A673 (cell line): Measurements from ENCODE around the gene KRT31. TPM values are rescaled to one million over a fixed set of nuclear protein-coding genes. Genes with fewer than 3 reads are reported as not detected.

Source experiments
- BruUV-seq: library from RNA; stranded (reverse); fragments of 400-500 nt; replicated peaks from 2 replicates; lab custom pipeline; 2021; lab: Mats Ljungman, UMichigan
- CTCF ChIA-PET: fragments of 300-600 bp; sonication (Branson Sonifier 250); formaldehyde crosslinking; loops from one replicate; lab custom pipeline; 2022; ENCODE audit warnings: antibody characterized with exemption; lab: Charles Lee
- POLR2A ChIA-PET: fragments of 300-600 bp; sonication (Branson Sonifier 250); formaldehyde crosslinking; loops from one replicate; lab custom pipeline; 2022; ENCODE audit warnings: antibody characterized with exemption; ENCODE audit not compliant: low non-redundant PET; lab: Charles Lee
- DNase-seq: peaks from one replicate; pipeline ENCODE4 v3.0.0-alpha.2; 2015; ENCODE audit warnings: low spot score
- H3K27ac ChIP-seq: fragments of 200-600 bp; sonication (generic); 2 replicates; pipeline ENCODE4 v1.5.1; 2016; ENCODE audit warnings: mixed run types, low read depth, mild to moderate bottlenecking, mixed read lengths, antibody characterized with exemption, low read length; ENCODE audit not compliant: poor library complexity, severe bottlenecking
- H3K27me3 ChIP-seq: fragments of 200-600 bp; sonication (generic); replicated peaks from 2 replicates; pipeline ENCODE4 v1.6.1; 2017; ENCODE audit warnings: mixed run types, low read depth, mild to moderate bottlenecking, mixed read lengths, antibody characterized with exemption, low read length; ENCODE audit not compliant: insufficient read depth, poor library complexity
- H3K36me3 ChIP-seq: fragments of 200-600 bp; sonication (generic); 2 replicates; pipeline ENCODE4 v1.6.1; 2016; ENCODE audit warnings: mixed run types, mild to moderate bottlenecking, mixed read lengths, antibody characterized with exemption, low read length; ENCODE audit not compliant: insufficient read depth, poor library complexity, severe bottlenecking
- H3K4me1 ChIP-seq: fragments of 200-600 bp; sonication (generic); 2 replicates; pipeline ENCODE4 v1.6.1; 2017; ENCODE audit warnings: mixed run types, mild to moderate bottlenecking, mixed read lengths, antibody characterized with exemption, low read length; ENCODE audit not compliant: insufficient read depth, poor library complexity, severe bottlenecking
- H3K4me3 ChIP-seq: fragments of 200-600 bp; sonication (generic); 2 replicates; pipeline ENCODE4 v1.5.1; 2016; ENCODE audit warnings: low read depth, mixed run types, mild to moderate bottlenecking, mixed read lengths, low read length; ENCODE audit not compliant: poor library complexity, severe bottlenecking
- H3K9me3 ChIP-seq: fragments of 200-600 bp; sonication (generic); 2 replicates; pipeline ENCODE4 v1.6.1; 2016; ENCODE audit warnings: mixed run types, low read depth, mild to moderate bottlenecking, mixed read lengths, antibody characterized with exemption, low read length; ENCODE audit not compliant: poor library complexity, severe bottlenecking
- EZH2 ChIP-seq: fragments of 200-600 bp; sonication (generic); IDR thresholded peaks from 2 replicates; pipeline ENCODE4 v1.6.1; 2017; ENCODE audit warnings: borderline replicate concordance, low read depth, mild to moderate bottlenecking, mixed read lengths, antibody characterized with exemption, low read length; ENCODE audit not compliant: poor library complexity, severe bottlenecking
- intact Hi-C: fragments of 100-400 bp; cut with micrococcal nuclease; formaldehyde crosslinking; loops from one replicate; pipeline ENCODE4 v1.10.0; 2022; ENCODE audit not compliant: unreplicated experiment
- total RNA-seq: library from RNA; stranded (reverse); gene quantifications from 2 replicates; pipeline ENCODE4 v1.2.3, GENCODE V29; 2021
- TF ChIP-seq, protein P1 (sequence below): fragments of 300-800, 200-600 bp; sonication (generic); conservative IDR thresholded peaks from 2 replicates; pipeline ENCODE4 v1.5.1; 2017; ENCODE audit warnings: low read depth, mild to moderate bottlenecking, antibody characterized with exemption, low read length, moderate library complexity, mixed read lengths

The KRT31 gene
- total RNA-seq, 1 experiment from 2014 or later, result not detected

- H3K4me1 ChIP-seq, result no peaks in the 10 kb centered on the region
- ChIA-PET POLR2A (no interaction called here), CTCF (no interaction called here)
- H3K9me3 ChIP-seq, result no peaks in the 10 kb centered on the region
- TF ChIP-seq, protein P1, sequence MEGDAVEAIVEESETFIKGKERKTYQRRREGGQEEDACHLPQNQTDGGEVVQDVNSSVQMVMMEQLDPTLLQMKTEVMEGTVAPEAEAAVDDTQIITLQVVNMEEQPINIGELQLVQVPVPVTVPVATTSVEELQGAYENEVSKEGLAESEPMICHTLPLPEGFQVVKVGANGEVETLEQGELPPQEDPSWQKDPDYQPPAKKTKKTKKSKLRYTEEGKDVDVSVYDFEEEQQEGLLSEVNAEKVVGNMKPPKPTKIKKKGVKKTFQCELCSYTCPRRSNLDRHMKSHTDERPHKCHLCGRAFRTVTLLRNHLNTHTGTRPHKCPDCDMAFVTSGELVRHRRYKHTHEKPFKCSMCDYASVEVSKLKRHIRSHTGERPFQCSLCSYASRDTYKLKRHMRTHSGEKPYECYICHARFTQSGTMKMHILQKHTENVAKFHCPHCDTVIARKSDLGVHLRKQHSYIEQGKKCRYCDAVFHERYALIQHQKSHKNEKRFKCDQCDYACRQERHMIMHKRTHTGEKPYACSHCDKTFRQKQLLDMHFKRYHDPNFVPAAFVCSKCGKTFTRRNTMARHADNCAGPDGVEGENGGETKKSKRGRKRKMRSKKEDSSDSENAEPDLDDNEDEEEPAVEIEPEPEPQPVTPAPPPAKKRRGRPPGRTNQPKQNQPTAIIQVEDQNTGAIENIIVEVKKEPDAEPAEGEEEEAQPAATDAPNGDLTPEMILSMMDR, result no peak
- no peak for TF ChIP-seq EZH2
- H3K27ac ChIP-seq, result no peak overlapping the region
- no peak overlapping the region for H3K4me3 ChIP-seq
- DNase-seq, result no peak
- no peaks in the 10 kb centered on the region for H3K36me3 ChIP-seq
- BruUV-seq, result no TSS peak
- H3K27me3 ChIP-seq, result no peaks in the 10 kb centered on the region
- intact Hi-C loops, result no loop called here
Measured at GRCh38 chr17:41360296-41360995, 37.0 kb downstream of the KRT31 start.

DNA sequence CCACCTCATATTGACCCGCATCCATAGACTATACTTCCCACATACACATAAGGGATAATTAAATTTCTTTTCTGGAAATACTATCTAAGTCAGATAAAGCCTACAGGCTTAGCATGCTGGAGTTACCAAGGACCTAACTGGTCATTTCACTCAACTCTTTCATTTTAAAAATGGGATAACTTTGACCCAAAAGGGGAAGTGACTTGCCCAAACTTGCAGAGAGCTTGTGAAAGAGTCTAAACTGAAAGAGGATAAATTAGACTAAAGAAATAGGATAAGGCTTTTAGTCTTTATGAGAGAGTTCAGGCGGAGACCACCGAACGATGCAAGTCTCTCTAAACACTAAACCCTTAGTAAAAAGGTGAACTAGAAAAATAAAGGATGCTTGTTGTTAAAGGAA is 42.9 kb downstream of the KRT31 start:
- H3K36me3 ChIP-seq, result no peaks in the 10 kb centered on the region
- no peak overlapping the region for H3K27ac ChIP-seq
- TF ChIP-seq, protein P1, result no peak
- TF ChIP-seq EZH2, result no peak
- H3K4me1 ChIP-seq, result no peaks in the 10 kb centered on the region
- intact Hi-C loops, result no loop called here
- CTCF ChIA-PET, result no interaction called here
- no peak overlapping the region for H3K4me3 ChIP-seq
- no peaks in the 10 kb centered on the region for H3K27me3 ChIP-seq
- no peaks in the 10 kb centered on the region for H3K9me3 ChIP-seq
- DNase-seq, result no peak
- POLR2A ChIA-PET, result interaction anchor here (0.6 kb wide), 1 partner anchor 645 kb away, joined by 5 read pairs; no protein-coding TSS in a partner anchor
- BruUV-seq, result no TSS peak

- DNase-seq, result no peak
- no TSS peak for BruUV-seq
- ChIA-PET POLR2A (no interaction called here), CTCF (no interaction called here)
- no peak overlapping the region for H3K4me3 ChIP-seq
- H3K9me3 ChIP-seq, result no peaks in the 10 kb centered on the region
- no peaks in the 10 kb centered on the region for H3K36me3 ChIP-seq
- no peaks in the 10 kb centered on the region for H3K27me3 ChIP-seq
- no peak overlapping the region for H3K27ac ChIP-seq
- no peaks in the 10 kb centered on the region for H3K4me1 ChIP-seq
- intact Hi-C loops, result no loop called here
- TF ChIP-seq EZH2, result no peak
- TF ChIP-seq, protein P1, result no peak
Measured at GRCh38 chr17:41352597-41353366, 44.6 kb downstream of the KRT31 start.
